K562 (cell line): Measurements from ENCODE around the gene ZNF22. TPM values are rescaled to one million over a fixed set of nuclear protein-coding genes. Genes with fewer than 3 reads are reported as not detected.
A peak's percentile ranks its signal among the peaks of the same experiment; 100 is the strongest.

ENCODE experiments used
- ATAC-seq: fragments of 200-7000 bp; cut with Tn5 transposase; 3 replicates; pipeline ENCODE4 v1.9.1; 2020; ENCODE audit warnings: moderate library complexity
- Bru-seq: library from RNA; stranded (reverse); fragments of 400-500 nt; gene quantifications from one replicate; lab custom pipeline; 2021; lab: Mats Ljungman, UMichigan
- BruChase-seq, 2 experiments: library from RNA; stranded (reverse); fragments of 400-500 nt; gene quantifications; one replicate each; lab custom pipeline; 2021; lab: Mats Ljungman, UMichigan
- BruUV-seq: library from RNA; stranded (reverse); fragments of 400-500 nt; replicated peaks from 2 replicates; lab custom pipeline; 2021; lab: Mats Ljungman, UMichigan
- CTCF ChIA-PET: fragments of 300-600 bp; formaldehyde crosslinking; extraction: SDS; loops from one replicate; lab custom pipeline; 2021; ENCODE audit warnings: low intra/inter-chr PET ratio; lab: Yijun Ruan, JAX
- POLR2A ChIA-PET: fragments of 300-600, 350-650 bp; sonication (Branson Sonifier 250); formaldehyde crosslinking; extraction: SDS; loops from one replicate; lab custom pipeline; 2021; ENCODE audit warnings: antibody characterized with exemption, inconsistent platforms; lab: Yijun Ruan, JAX
- DNase-seq, 4 experiments: peaks; one replicate each; pipeline versions ENCODE4 v3.0.0 to v3.0.0-alpha.2; 2011 to 2018; ENCODE audit warnings: low spot score in 3 of 4, mixed read lengths in 3 of 4; ENCODE audit errors: extremely low read depth in 1 of 4
- FAIRE-seq: peaks from 2 replicates; lab custom pipeline; 2011; peaks lifted over from hg19 to GRCh38; lab: Jason Lieb, UNC
- H2AFZ ChIP-seq: 2 replicates; pipeline ENCODE4 v1.6.0; 2011; ENCODE audit warnings: low read depth, low read length, control low read depth, inconsistent platforms
- H3K27ac ChIP-seq: fragments of 200-600 bp; 3 replicates; pipeline ENCODE4 v1.8.0; 2011; ENCODE audit warnings: low read depth, mild to moderate bottlenecking, control low read depth, inconsistent platforms, low read length, moderate library complexity, mixed read lengths; ENCODE audit errors: extremely low read depth
- H3K27me3 ChIP-seq, 2 experiments: fragments of 300-600 bp in 1 of 2; 2 replicates in 1 of 2; 3 replicates in 1 of 2; pipeline versions ENCODE4 v1.6.0 to v1.8.0; 2011; ENCODE audit warnings: inconsistent platforms in 2 of 2, low read length in 2 of 2, mild to moderate bottlenecking in 1 of 2, mixed read lengths in 1 of 2, moderate library complexity in 1 of 2; ENCODE audit not compliant: control insufficient read depth in 2 of 2, insufficient read depth in 2 of 2
- H3K36me3 ChIP-seq: fragments of 300-600 bp; 3 replicates; pipeline ENCODE4 v1.8.0; 2011; ENCODE audit warnings: mild to moderate bottlenecking, low read length, inconsistent platforms; ENCODE audit not compliant: control insufficient read depth, insufficient read depth
- H3K4me1 ChIP-seq, 2 experiments: fragments of 200-600 bp in 1 of 2; replicated peaks in 1 of 2; 2 replicates in 1 of 2; 3 replicates in 1 of 2; pipeline versions ENCODE4 v1.5.1 to v1.8.0; 2011; ENCODE audit warnings: inconsistent platforms in 2 of 2, low read length in 2 of 2, mild to moderate bottlenecking in 1 of 2, mixed read lengths in 1 of 2, moderate library complexity in 1 of 2; ENCODE audit not compliant: control insufficient read depth in 2 of 2, insufficient read depth in 2 of 2
- H3K4me2 ChIP-seq: 2 replicates; pipeline ENCODE4 v1.6.1; 2011; ENCODE audit warnings: low read length, control low read depth, inconsistent platforms, mixed read lengths; ENCODE audit not compliant: insufficient read depth
- H3K4me3 ChIP-seq: fragments of 200-600 bp; sonication (generic), shearing (Covaris generic); 2 replicates; pipeline ENCODE4 v1.5.1; 2016; ENCODE audit warnings: control low read depth, inconsistent platforms
- H3K79me2 ChIP-seq: fragments of 200-600 bp; 3 replicates; pipeline ENCODE4 v1.8.0; 2011; ENCODE audit warnings: low read length, inconsistent platforms; ENCODE audit not compliant: control insufficient read depth, insufficient read depth
- H3K9ac ChIP-seq, 2 experiments: 2 replicates each; pipeline versions ENCODE4 v1.6.0 to v1.6.1; 2011; ENCODE audit warnings: low read depth in 2 of 2, low read length in 2 of 2, control low read depth in 1 of 2, inconsistent platforms in 1 of 2, mild to moderate bottlenecking in 1 of 2, mixed read lengths in 1 of 2; ENCODE audit not compliant: insufficient read depth in 1 of 2
- H3K9me1 ChIP-seq: one replicate; pipeline ENCODE4 v1.6.0; 2011; ENCODE audit warnings: inconsistent platforms, mild to moderate bottlenecking, low read length, moderate library complexity; ENCODE audit not compliant: control insufficient read depth, insufficient read depth
- H3K9me3 ChIP-seq: replicated peaks from 2 replicates; pipeline ENCODE4 v1.5.1; 2011; ENCODE audit warnings: low read depth, low read length, inconsistent platforms; ENCODE audit not compliant: control insufficient read depth, insufficient read depth
- H4K20me1 ChIP-seq: replicated peaks from 2 replicates; pipeline ENCODE4 v1.6.1; 2011; ENCODE audit warnings: low read length, inconsistent platforms, mixed read lengths; ENCODE audit not compliant: control insufficient read depth, insufficient read depth
- ATF7 ChIP-seq: fragments of 450-650 bp; IDR thresholded peaks from 2 replicates; pipeline ENCODE4 v1.7.1; 2014; ENCODE audit warnings: mild to moderate bottlenecking, moderate library complexity
- CTCF ChIP-seq, 3 experiments: IDR thresholded peaks in 2 of 3; conservative IDR thresholded peaks in 1 of 3; 2 replicates each; pipeline ENCODE4 v1.5.1; 2011 to 2012; ENCODE audit warnings: low read length in 3 of 3, mild to moderate bottlenecking in 3 of 3, control low read depth in 2 of 3, improper control_type of control experiment in 1 of 3, inconsistent platforms in 1 of 3, low read depth in 1 of 3, mixed read lengths in 1 of 3, moderate library complexity in 1 of 3; ENCODE audit not compliant: insufficient read depth in 2 of 3
- DLX4 ChIP-seq: fragments of 250-450 bp; sonication (Bioruptor Pico); IDR thresholded peaks from 2 replicates; pipeline ENCODE4 v1.6.1; 2021; ENCODE audit warnings: mild to moderate bottlenecking
- HBP1 ChIP-seq: fragments of 450-650 bp; formaldehyde crosslinking; IDR thresholded peaks from 2 replicates; pipeline ENCODE4 v1.4.0; 2022; ENCODE audit warnings: missing genetic modification characterization
- NCOR1 ChIP-seq: fragments of 450-650 bp; IDR thresholded peaks from 2 replicates; pipeline ENCODE4 v1.6.1; 2016; ENCODE audit warnings: mild to moderate bottlenecking, moderate library complexity
- NUFIP1 ChIP-seq: fragments of 450-650 bp; IDR thresholded peaks from 2 replicates; pipeline ENCODE4 v1.6.1; 2018; ENCODE audit not compliant: partially characterized antibody
- PHF21A ChIP-seq: fragments of 450-650 bp; IDR thresholded peaks from 2 replicates; pipeline ENCODE4 v1.6.1; 2017; ENCODE audit warnings: low read depth, borderline replicate concordance
- SNAPC5 ChIP-seq: fragments of 250-450 bp; sonication (Bioruptor Pico); IDR thresholded peaks from 2 replicates; pipeline ENCODE4 v1.8.0; 2021; ENCODE audit warnings: moderate library complexity, mild to moderate bottlenecking, inconsistent platforms
- TAF7 ChIP-seq: fragments of 450-650 bp; IDR thresholded peaks from 2 replicates; pipeline ENCODE4 v1.6.1; 2016; ENCODE audit warnings: missing genetic modification characterization, missing compliant biosample characterization
- TARDBP ChIP-seq: fragments of 450-650 bp; IDR thresholded peaks from 2 replicates; pipeline ENCODE4 v1.6.1; 2016
- TCFL5 ChIP-seq: fragments of 250-450 bp; sonication (Bioruptor Pico); conservative IDR thresholded peaks from 2 replicates; pipeline ENCODE4 v1.6.1; 2021; ENCODE audit warnings: mild to moderate bottlenecking, moderate library complexity, matching md5 sums
- ZNF263 ChIP-seq: sonication (generic); formaldehyde crosslinking; IDR thresholded peaks from 2 replicates; pipeline ENCODE4 v1.8.0; 2022; ENCODE audit warnings: mild to moderate bottlenecking, missing genetic modification reagents, borderline replicate concordance
- WGBS: fragments of 100-300 bp; shearing (Covaris generic); methylation state at CpG from one replicate; pipeline ENCODE4 v1.1.6; 2016; ENCODE audit warnings: low coverage, mixed read lengths; ENCODE audit not compliant: insufficient coverage; ENCODE audit errors: missing lambda C conversion rate; 5-methylcytosine and 5-hydroxymethylcytosine counted together
- in situ Hi-C: fragments of 300-500 bp; cut with MboI; formaldehyde crosslinking; loops from 4 replicates; pipeline ENCODE4 v1.15.0; 2018; ENCODE audit warnings: inconsistent platforms, mixed read lengths
- intact Hi-C: fragments of 100-400 bp; cut with micrococcal nuclease; formaldehyde crosslinking; loops from 2 replicates; pipeline ENCODE4 v1.14.2; 2022
- long read RNA-seq, 3 experiments: library from polyadenylated mRNA in 2 of 3; library from RNA in 1 of 3; unstranded in 2 of 3; stranded (forward) in 1 of 3; transcript quantifications; one replicate each; pipeline ENCODE4 v2.0.0, GENCODE V29; 2019 to 2022
- polyA minus RNA-seq, 3 experiments: library from RNA; depleted of rRNA, polyadenylated mRNA; stranded (reverse); fragments of >200 nt; gene quantifications; 2 replicates each; pipeline ENCODE4 v1.2.3, GENCODE V29; 2011
- polyA plus RNA-seq, 8 experiments: library from polyadenylated mRNA; depleted of rRNA in 4 of 8; stranded (reverse) in 5 of 8; unstranded in 3 of 8; fragments of >200 nt; fragmentation: Nextera tagmentation in 2 of 8; fragmentation: Illumina TruSeq in 1 of 8; extraction: Ambion mirVana in 2 of 8; extraction: Trizol in 1 of 8; gene quantifications; 2 replicates each; pipeline versions ENCODE4 v1.2.1 to v1.2.3, GENCODE V29; 2011 to 2014; ENCODE audit warnings: inconsistent platforms in 1 of 8, missing spikeins in 1 of 8
- total RNA-seq, 7 experiments: library from RNA; depleted of rRNA in 6 of 7; stranded (reverse); fragments of >200 nt in 6 of 7; fragmentation: Illumina TruSeq in 2 of 7; extraction: Trizol in 2 of 7; gene quantifications; 2 replicates each; pipeline versions ENCODE4 v1.2.1 to v1.2.3, GENCODE V29; 2011 to 2021; ENCODE audit warnings: low replicate concordance in 1 of 7

ZNF22 gene
- total RNA-seq (2011; cell fraction: chromatin; rRNA removed; ENCODE audit: low replicate concordance): 6.0 and 13.6 TPM in 2 replicates
- 5.3 and 7.1 TPM in 2 replicates for total RNA-seq (2011; cell fraction: nucleolus; rRNA removed)
- 9.9 and 11.2 TPM in 2 replicates for total RNA-seq (2011; cell fraction: nucleoplasm; rRNA removed)
- 35.9 and 36.2 TPM in 2 replicates for total RNA-seq (2014; rRNA removed)
- total RNA-seq (2014; rRNA removed; fragmentation: Illumina TruSeq; extraction: Trizol): 68.4 and 69.4 TPM in 2 replicates
- total RNA-seq (2015; rRNA removed; fragmentation: Illumina TruSeq; extraction: Trizol): 47.9 and 48.6 TPM in 2 replicates
- 40.5 and 52.9 TPM in 2 replicates for total RNA-seq (2021)
- 39.2 and 51.2 TPM in 2 replicates for polyA plus RNA-seq (2011; rRNA removed)
- polyA plus RNA-seq (2011; cell fraction: cytosol; rRNA removed): 9.3 and 18.6 TPM in 2 replicates
- polyA plus RNA-seq (2011; cell fraction: nucleus; rRNA removed): 7.4 and 12.9 TPM in 2 replicates
- 38.3 and 41.5 TPM in 2 replicates for polyA plus RNA-seq (2012)
- polyA plus RNA-seq (2014; fragmentation: Illumina TruSeq; extraction: Trizol): 51.3 and 62.2 TPM in 2 replicates
- polyA plus RNA-seq (2014; fragmentation: Nextera tagmentation; extraction: Ambion mirVana): 10 to 100 TPM; 92.2 to 98.7 TPM
- 42.4 and 60.4 TPM in 2 replicates for polyA plus RNA-seq (2014; rRNA removed)
- 19.0 and 19.4 TPM in 2 replicates for polyA minus RNA-seq (2011; rRNA and poly(A)+ RNA removed)
- 5.3 and 8.3 TPM in 2 replicates for polyA minus RNA-seq (2011; cell fraction: cytosol; rRNA and poly(A)+ RNA removed)
- 5.3 and 11.1 TPM in 2 replicates for polyA minus RNA-seq (2011; cell fraction: nucleus; rRNA and poly(A)+ RNA removed)
- percentile 95 among the genes with signal in this experiment for Bru-seq, nascent RNA
- BruChase-seq, experiment 1, labeled RNA remaining after a 2-hour chase: percentile 95 among the genes with signal in this experiment
- percentile 97 among the genes with signal in this experiment for BruChase-seq, experiment 2, labeled RNA remaining after a 6-hour chase
- long read RNA-seq, experiment 1, transcript ZNF22-201 (2 exons, 2,551 nt): major isoform, 175 of 216 reads
- long read RNA-seq, experiment 1, partial matches to known transcripts: 39 of 216 reads
- long read RNA-seq, experiment 1, other reads (novel, unspliced or antisense): 2 of 216 reads
- long read RNA-seq, experiment 2, transcript ZNF22-201 (2 exons, 2,551 nt): major isoform, 12 of 44 reads
- long read RNA-seq, experiment 2, partial matches to known transcripts: 32 of 44 reads
- long read RNA-seq, experiment 2, other reads (novel, unspliced or antisense): 0 of 44 reads
- long read RNA-seq, experiment 3, transcript ZNF22-201 (2 exons, 2,551 nt): major isoform, 85 of 99 reads
- long read RNA-seq, experiment 3, partial matches to known transcripts: 12 of 99 reads
- long read RNA-seq, experiment 3, other reads (novel, unspliced or antisense): 2 of 99 reads

GRCh38 chr10:45000752-45001380 lies at the start of gene ZNF22:
TSS of gene ZNF22 (plus strand) at chr10:45000923. CDS start at chr10:45003369, 2,446 bp downstream.
- in situ Hi-C loops: loop anchor here (10.0 kb wide), 1 partner anchor 464 kb away; no protein-coding TSS in a partner anchor
- DNase-seq: peak; percentile 86 to 95 (median 91)
- TF ChIP-seq ATF7 (peak; percentile 55; the same call in 1 of the 2 replicates), TCFL5 (CRISPR knock-in tag) (no peak), TAF7 (tag) (peak; percentile 59), DLX4 (CRISPR knock-in tag) (no peak), PHF21A (no peak), ZNF263 (no peak), NCOR1 (peak; percentile 25; the same call in 1 of the 2 replicates), TARDBP (0 out of 2 replicates have a peak, but pooled peaks have one; percentile 27), SNAPC5 (CRISPR knock-in tag) (no peak), CTCF (IDR thresholded peaks at IDR 0.05 in 2 of 3, conservative IDR thresholded peaks at IDR 0.05 in 1 of 3; ENCODE audit: insufficient read depth in 2 of 3, low read depth in 1 of 3, low read length in 3 of 3) (0 out of 6 replicates have a peak, but pooled peaks of 1 of the 3 experiments have one; percentile 10), NUFIP1 (no peak), HBP1 (CRISPR knock-in tag) (no peak)

More at GRCh38 chr10:45000752-45001380, at the start of gene ZNF22:
- intact Hi-C loops: no loop called here
- Histone ChIP-seq H3K9ac (peak within 1 kb of the TSS; percentile 86 to 91), H3K4me1 (peaks cover 10 to 12% of the 10 kb centered on the region in 2 experiments; a peak in 3 of 5 replicates), H3K79me2 (peaks cover 29% of the 10 kb centered on the region), H3K36me3 (peaks cover 28% of the 10 kb centered on the region), H4K20me1 (no peaks in the 10 kb centered on the region), H3K27ac (peak within 1 kb of the TSS; percentile 85), H3K27me3 (peaks cover 0 to 3% of the 10 kb centered on the region in 2 experiments; a peak in 1 of 5 replicates), H3K4me2 (peak within 1 kb of the TSS; percentile 88), H3K9me3 (peaks cover 16% of the 10 kb centered on the region), H3K9me1 (no peaks in the 10 kb centered on the region), H3K4me3 (peak within 1 kb of the TSS; percentile 48), H2AFZ (peak within 1 kb of the TSS; percentile 96)
- FAIRE-seq (peak; percentile 32), ATAC-seq (peak; percentile 88)
- WGBS: under 1% methylated on average over 60 of the region's 79 CpGs
- no TSS peak for BruUV-seq
- ChIA-PET POLR2A (no interaction called here), CTCF (interaction anchor here (0.6 to 0.7 kb wide), 2 partner anchors 138 to 237 kb away, joined by 4 read pairs; no protein-coding TSS in a partner anchor)
